22Rv1 (cell line): ENCODE measurements around the gene PSEN2.

ENCODE experiments used
- ZFX ChIP-seq: fragments of 450-650 bp; IDR thresholded peaks from 2 replicates; pipeline ENCODE4 v1.6.1; 2017; ENCODE audit warnings: antibody characterized with exemption, borderline replicate concordance
- TF ChIP-seq, protein P1 (sequence below): fragments of 450-650 bp; IDR thresholded peaks from 2 replicates; pipeline ENCODE4 v1.5.1; 2017; ENCODE audit warnings: mild to moderate bottlenecking

GRCh38 chr1:226881515-226882185, 11.2 kb downstream of the PSEN2 start:
- TF ChIP-seq, protein P1, sequence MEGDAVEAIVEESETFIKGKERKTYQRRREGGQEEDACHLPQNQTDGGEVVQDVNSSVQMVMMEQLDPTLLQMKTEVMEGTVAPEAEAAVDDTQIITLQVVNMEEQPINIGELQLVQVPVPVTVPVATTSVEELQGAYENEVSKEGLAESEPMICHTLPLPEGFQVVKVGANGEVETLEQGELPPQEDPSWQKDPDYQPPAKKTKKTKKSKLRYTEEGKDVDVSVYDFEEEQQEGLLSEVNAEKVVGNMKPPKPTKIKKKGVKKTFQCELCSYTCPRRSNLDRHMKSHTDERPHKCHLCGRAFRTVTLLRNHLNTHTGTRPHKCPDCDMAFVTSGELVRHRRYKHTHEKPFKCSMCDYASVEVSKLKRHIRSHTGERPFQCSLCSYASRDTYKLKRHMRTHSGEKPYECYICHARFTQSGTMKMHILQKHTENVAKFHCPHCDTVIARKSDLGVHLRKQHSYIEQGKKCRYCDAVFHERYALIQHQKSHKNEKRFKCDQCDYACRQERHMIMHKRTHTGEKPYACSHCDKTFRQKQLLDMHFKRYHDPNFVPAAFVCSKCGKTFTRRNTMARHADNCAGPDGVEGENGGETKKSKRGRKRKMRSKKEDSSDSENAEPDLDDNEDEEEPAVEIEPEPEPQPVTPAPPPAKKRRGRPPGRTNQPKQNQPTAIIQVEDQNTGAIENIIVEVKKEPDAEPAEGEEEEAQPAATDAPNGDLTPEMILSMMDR, result no peak
- TF ChIP-seq ZFX, result no peak
